GM12891 (cell line): Measurements from ENCODE around the gene AGPS.

Experiments
- POLR2A ChIP-seq: IDR thresholded peaks from 2 replicates; pipeline ENCODE4 v1.6.1; 2011; ENCODE audit warnings: low read depth, low read length, control low read depth
- POLR2AphosphoS5 ChIP-seq: IDR thresholded peaks from 2 replicates; pipeline ENCODE4 v1.6.1; 2011; ENCODE audit warnings: low read depth, low read length, control low read depth
- POU2F2 ChIP-seq: IDR thresholded peaks from 2 replicates; pipeline ENCODE4 v1.6.1; 2011; ENCODE audit warnings: low read depth, mild to moderate bottlenecking, control low read depth, low read length, moderate library complexity

GRCh38 chr2:177430411-177430810, 37.8 kb downstream of the AGPS start:
- TF ChIP-seq POLR2AphosphoS5, result no peak
- TF ChIP-seq POLR2A, result no peak
- TF ChIP-seq POU2F2, result no peak
